ENCODE results near the gene AZGP1.

GRCh38 chr7:99943641-99944496 is 32.0 kb downstream of the AZGP1 start:
- no peak for TF ChIP-seq POLR2A (IDR thresholded peaks at IDR 0.05)
- peak in 1 of 2 donors; percentile 45 for TF ChIP-seq EP300 (IDR thresholded peaks at IDR 0.05)
